Thyroid gland (tissue), 4 donors: ENCODE results near the gene NLRP3.

Experiments
- CTCF ChIP-seq, 6 experiments: fragments of 200-600 bp in 3 of 6; fragments of 450-650 bp in 3 of 6; sonication (generic) in 3 of 6; IDR thresholded peaks; one replicate each; pipeline ENCODE4 v1.5.1; 2016 to 2019; ENCODE audit warnings: antibody characterized with exemption in 6 of 6, mild to moderate bottlenecking in 2 of 6, inconsistent platforms in 1 of 6, moderate library complexity in 1 of 6
- POLR2A ChIP-seq, 2 donors: fragments of 450-650 bp; IDR thresholded peaks; one replicate each; pipeline ENCODE4 v1.6.1; 2017; ENCODE audit warnings: antibody characterized with exemption in 2 of 2, mild to moderate bottlenecking in 2 of 2, moderate library complexity in 1 of 2

GRCh38 chr1:247434005-247434404 lies 18.0 kb downstream of the NLRP3 start:
- TF ChIP-seq CTCF (IDR thresholded peaks at IDR 0.05) (no peak), POLR2A (IDR thresholded peaks at IDR 0.05) (no peak)
